Stimulated activated CD8-positive, alpha-beta memory T cell treated with anti-CD3 and anti-CD28 coated beads, Interleukin-15, amount 100 ng/mL, for 1 hour (primary cell): Measurements from ENCODE around the gene IMMP2L.
"Not testable (repeated sequence)": the region's sequence is repeated elsewhere in the genome, so short reads cannot be mapped to it uniquely, and the experiment has no call there.

Source experiments
- DNase-seq: peaks from one replicate; pipeline ENCODE4 v3.0.0-alpha.2; 2020; ENCODE audit warnings: low read depth

The IMMP2L gene

GRCh38 chr7:111262293-111263116, 299.8 kb downstream of the IMMP2L start:
- DNase-seq = no peak

GRCh38 chr7:111261496-111261895, 300.8 kb downstream of the IMMP2L start:
- no peak for DNase-seq

- no peak for DNase-seq
Measured at GRCh38 chr7:111259991-111260390, 302.3 kb downstream of the IMMP2L start.

GRCh38 chr7:111256391-111256790, 305.9 kb downstream of the IMMP2L start:
- no peak for DNase-seq

- no peak for DNase-seq
Measured at GRCh38 chr7:111255576-111255975, 306.7 kb downstream of the IMMP2L start.

GRCh38 chr7:111251365-111251764, 310.9 kb downstream of the IMMP2L start:
- not testable (repeated sequence) for DNase-seq

GRCh38 chr7:111249807-111250206, 312.5 kb downstream of the IMMP2L start:
- not testable (repeated sequence) for DNase-seq

DNA sequence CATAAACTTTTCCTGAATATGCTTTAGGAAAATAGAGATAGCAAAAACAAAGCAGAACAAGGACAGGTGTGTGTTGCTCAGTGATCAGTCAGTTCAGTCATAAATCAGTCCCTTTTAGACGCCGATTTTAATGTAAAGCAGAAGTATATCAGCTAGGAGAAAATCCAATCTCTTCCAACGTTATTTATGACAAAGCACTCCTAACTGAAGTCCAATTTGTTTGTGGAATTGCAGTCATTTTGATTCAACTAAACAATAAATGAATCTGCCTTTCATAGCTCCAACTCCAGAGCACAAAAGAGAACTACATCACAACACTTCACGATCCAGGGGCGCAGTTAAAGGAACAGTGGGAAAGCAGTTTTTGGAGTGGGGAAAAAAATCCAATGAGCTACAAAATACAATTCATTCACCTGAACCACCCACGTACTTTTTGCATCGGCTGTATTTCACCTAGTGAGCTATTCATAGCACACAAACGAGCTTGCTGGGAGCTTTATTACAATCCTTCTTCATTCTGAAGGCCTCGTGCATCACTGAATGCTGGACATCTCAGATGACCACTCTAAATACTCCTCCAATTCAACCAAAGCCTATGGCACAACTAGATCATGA, 320.0 kb downstream of the IMMP2L start:
- no peak for DNase-seq

DNA sequence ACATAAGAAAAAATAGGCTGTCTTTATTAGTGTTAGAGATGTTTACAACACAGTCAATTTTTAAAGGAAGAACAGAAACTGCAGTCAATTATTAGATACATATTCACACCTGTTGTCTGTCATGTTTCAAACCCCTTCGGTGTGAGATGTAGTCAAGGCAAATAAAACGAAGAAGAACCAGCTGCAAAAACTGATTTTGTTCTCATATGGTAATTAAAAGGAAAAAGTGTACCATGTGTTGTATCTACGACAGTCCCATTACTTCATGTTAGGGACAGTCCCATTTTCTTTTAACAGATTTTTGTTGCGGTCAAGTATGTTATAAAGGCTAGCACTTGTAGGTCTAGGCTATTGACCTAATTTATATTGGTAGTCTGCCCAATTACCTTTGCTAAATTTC, 321.9 kb downstream of the IMMP2L start:
- no peak for DNase-seq

- no peak for DNase-seq
Measured at GRCh38 chr7:111239437-111239836, 322.9 kb downstream of the IMMP2L start.

- DNase-seq = no peak
Measured at GRCh38 chr7:111238886-111239285, 323.4 kb downstream of the IMMP2L start.

GRCh38 chr7:111235709-111236108, 326.6 kb downstream of the IMMP2L start:
- DNase-seq = no peak

GRCh38 chr7:111232249-111233084, 329.8 kb downstream of the IMMP2L start:
- DNase-seq = no peak

DNA sequence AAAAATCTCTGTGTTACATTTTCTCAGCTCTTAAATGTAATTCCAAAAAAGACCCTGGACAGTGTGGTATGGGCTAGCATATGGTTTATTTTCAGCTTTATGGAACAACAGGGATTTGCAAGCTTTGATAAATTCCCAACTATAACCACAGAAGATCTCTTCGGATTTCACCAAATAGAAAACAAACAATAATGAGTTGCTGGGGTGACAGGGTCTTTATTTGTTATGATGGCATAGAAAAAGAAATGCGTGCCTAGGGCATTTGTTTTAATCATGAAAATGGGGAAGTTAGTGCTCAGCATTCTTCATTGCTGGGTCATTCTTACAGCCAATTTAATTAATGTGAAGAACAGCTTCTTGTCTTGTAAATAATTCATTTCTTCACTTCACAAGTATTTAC, 332.4 kb downstream of the IMMP2L start:
- no peak for DNase-seq

DNA sequence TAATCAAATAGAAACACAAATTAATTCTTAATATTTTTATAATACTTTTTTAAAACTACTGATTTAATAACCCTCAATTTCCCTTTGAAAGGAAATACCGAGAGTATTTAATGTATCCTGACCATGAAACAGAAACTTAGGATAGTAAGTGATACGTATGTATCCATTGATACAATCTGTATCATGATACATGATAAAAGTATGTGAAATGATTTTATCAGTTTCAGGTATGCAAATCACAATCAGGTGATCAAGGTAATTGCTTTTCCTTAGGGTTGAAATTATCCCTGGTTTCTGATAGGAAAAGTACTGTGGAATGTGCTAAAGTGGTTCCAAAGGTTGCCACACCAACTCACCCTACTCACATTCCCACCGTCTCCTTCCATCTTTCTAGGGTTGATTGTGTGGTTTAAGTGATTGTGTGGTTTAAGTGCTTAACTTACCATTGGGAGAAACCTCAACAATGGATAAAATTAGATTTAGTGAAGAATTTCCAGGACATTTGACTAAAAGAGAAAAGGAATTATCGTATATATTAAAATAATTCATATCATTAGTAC, 333.0 kb downstream of the IMMP2L start:
- no peak for DNase-seq

DNA sequence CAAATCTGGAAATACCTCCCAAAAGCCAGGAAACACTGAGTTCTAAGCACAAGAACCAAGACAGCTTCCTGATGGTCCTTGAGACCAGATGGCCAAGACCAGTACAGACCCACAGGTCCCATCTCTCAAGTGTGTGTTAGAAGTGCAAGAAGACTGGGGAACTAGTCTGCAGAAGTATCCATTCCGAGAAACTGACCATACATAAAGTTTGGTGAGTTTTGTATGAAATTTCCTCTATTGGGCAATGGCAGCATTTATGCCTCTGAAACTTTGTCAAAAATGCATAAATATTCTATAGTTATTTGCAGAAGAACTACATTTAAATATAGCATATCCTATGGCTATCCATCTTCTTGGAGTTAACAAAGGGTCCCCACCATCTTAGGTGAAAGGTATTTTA, 333.9 kb downstream of the IMMP2L start:
- DNase-seq = no peak

DNA sequence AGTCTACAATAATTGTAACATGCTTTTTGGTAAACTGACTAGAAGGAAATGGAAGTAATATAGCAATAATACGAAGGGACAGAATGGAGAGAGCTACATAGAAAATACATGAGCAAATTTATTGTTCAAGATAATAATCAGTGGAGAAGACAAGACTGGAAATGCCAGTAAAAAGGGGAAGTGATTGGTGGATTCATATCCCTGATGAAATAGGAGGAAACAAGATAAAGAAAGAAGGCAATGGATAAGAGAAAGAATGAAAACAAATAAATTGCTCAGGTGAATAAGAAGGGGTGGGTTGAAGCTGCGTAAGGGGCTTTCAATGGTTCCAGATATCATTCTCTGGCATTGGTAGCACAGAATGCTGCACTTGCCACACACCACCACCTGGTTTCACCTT, 335.5 kb downstream of the IMMP2L start:
- no peak for DNase-seq

GRCh38 chr7:111224354-111225231, 337.7 kb downstream of the IMMP2L start:
- no peak for DNase-seq

- DNase-seq = no peak
Measured at GRCh38 chr7:111223802-111224253, 338.5 kb downstream of the IMMP2L start.

GRCh38 chr7:111215550-111215949, 346.7 kb downstream of the IMMP2L start:
- DNase-seq = no peak

- DNase-seq = no peak
Measured at GRCh38 chr7:111212857-111213523, 349.3 kb downstream of the IMMP2L start.
